Measurements from ENCODE around the gene TARS1.
"Not testable (repeated sequence)": the region's sequence is repeated elsewhere in the genome, so short reads cannot be mapped to it uniquely, and the experiment has no call there.

The TARS1 gene

DNA sequence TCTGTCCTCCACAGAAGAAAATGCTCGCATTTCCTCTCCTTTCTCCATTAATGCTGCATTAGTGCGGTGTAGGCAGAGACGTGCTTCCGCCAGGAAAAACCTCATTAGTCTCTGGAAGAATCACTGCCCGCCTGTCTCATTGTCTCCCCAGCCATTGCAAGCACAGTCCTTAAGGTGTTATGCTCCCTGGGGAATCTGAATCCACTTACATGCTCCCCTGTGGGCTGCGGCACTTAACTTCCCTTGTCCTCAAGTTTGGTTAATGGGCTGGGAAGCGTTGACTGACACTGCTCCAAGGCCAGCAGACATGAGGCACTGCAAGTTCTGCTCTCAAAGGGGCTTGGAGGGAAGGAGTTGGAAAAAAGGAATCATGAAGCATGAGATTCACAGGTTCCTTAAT, 41.6 kb downstream of the TARS1 start:
- H3K4me3 ChIP-seq (ENCODE audit: low read depth, low read length), result no peak overlapping the region

DNA sequence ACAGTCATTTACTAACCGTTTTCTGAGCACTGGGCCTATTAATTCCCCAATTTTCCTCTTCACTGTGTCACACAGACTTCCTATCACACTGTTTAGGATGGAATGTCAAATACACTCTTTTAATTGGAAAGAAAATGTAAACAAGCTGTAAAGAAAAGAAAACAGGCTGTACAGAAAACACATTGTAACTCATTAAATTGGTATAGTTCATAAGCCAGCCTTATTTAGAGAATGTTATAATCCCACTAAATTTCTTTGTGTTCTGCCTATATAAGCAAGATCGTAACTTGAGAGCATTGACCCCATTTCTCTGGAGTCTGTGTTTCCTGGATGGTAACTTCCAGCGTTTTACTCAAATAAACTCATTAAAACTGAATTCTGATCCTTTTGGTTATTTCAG, 46.5 kb downstream of the TARS1 start:
- H3K4me3 ChIP-seq (ENCODE audit: low read depth, low read length), result no peak overlapping the region

DNA sequence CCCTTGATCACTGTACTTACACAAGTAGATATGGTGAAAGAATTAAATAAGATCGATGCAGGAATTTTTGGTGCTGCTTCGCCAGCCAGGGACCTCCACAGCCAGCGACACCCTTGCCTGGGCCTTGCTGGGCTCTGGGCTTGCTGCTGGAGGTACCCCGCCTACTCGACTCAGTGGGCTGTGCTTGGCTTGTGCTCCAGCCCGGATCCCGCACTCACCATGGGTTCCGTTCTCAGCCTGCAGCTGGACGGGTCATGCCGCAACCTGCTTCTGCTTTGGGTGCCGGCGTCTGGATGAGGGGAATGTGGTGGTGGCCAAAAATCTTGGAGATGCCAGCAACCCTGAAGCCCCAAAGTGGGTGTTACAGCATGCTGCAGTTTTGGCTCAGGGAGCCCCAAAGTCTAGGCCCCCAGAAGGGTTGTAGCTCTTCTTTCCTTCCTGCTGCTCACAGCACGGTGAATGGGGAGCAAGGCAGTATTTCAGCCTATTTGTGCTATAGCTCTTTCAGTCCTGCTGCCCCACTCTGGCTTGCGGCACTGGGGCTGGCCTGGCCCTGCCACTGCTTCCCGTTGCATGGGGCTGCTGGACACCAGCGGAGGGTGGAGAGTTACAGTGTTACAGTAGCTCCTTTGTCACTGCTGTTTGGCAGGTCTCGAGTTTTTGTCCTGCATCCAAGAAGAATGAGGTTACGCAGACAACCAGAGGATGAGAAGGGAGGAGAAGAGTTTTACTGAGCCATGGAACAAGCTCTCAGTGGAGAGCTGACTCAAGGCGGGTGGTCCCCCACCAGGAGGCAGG, 48.0 kb downstream of the TARS1 start:
- no peak overlapping the region for H3K4me3 ChIP-seq (ENCODE audit: low read depth, low read length)

DNA sequence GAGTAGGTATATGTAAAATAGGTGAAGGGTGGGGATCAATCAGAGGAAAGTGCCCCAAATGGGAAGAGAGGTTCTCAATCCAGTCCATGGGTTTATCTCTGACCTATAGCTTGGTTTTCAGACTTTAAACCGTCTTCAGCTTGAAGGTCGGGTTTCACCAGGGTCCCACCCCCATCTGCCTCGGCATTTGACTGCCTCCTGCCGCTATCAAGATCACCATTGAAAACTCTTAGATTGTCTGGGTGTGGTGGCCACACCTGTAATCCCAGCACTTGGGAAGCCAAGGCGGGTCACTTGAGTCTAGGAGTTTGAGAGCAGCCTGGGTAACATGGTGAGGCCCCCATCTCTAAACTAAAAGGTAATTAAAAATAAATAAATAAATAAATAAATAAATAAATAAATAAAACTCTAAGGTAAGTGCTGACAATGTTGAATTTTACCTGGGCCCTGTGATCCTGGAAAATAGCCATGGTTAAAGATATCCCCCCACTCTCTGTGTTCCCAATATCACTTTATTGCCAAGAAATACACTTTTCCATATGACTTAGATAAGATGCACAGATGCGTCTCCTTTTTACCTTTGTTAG, 48.8 kb downstream of the TARS1 start:
- no peak overlapping the region for H3K4me3 ChIP-seq (ENCODE audit: low read depth, low read length)

DNA sequence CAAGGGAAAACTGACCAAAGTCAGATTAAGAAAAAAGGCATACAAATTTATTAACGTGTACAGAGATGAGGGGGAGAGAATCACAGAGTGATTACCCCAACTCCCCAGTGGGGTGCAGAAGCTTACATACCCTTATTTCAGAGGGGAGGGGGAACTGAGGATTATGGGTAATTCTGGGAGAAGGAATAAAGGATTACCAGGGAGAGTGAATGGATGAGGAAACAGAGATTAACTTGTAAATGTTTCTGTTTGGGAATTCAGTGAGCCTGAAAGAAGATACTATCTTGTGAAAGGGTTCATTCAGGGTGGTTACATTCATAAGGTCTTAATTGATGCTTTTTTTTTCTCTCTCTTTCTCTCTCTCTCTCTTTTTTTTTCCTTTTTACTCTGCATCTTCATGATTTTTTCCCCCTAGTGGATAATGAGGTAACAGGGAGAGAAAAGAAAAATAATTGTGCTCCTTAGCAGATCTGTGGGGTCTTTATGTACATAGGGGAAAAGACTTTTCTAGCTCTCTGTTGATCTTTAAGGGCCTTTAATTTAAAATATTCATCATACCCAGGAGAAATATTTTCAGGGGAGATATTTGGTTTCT, 49.4 kb downstream of the TARS1 start:
- H3K4me3 ChIP-seq (ENCODE audit: low read depth, low read length), result no peak overlapping the region

DNA sequence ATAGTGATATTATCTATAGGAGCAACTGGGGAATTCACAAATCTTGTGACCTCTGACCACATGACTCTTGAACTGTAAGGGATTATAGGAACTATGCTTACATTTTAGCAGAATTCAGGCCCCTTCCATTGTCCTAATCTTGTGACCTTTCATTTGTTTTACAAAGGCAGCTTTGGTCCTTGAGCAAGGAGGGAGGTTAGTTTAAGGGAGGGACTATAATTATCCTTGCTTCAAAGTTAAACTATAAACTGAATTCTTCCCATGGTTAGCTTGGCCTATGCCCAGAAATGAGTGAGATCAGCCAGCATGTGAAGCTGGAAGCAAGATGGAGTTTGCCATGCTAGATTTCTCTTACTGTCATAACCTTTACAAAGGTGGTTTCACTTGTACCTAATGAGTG, 51.2 kb downstream of the TARS1 start:
- H3K4me3 ChIP-seq (ENCODE audit: low read depth, low read length), result no peak overlapping the region

DNA sequence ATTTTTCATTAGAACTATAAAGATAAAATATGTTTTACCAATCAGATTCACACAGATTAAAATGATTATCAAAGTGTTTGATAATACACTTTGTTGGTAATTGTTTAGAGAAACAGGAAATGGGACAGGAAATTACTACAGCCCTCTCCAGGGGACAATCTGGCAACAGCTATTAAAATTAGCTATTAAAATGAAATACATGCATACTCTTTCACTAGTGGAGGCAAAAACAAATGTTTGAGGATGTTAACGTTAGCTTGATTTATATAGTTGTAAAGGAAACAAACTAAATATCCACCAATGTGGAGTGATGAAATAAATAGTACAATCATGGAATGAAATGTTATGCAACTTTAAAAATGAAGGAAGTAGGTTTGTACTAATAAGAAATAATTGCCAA, 53.7 kb downstream of the TARS1 start:
- H3K4me3 ChIP-seq (ENCODE audit: low read depth, low read length), result no peak overlapping the region

DNA sequence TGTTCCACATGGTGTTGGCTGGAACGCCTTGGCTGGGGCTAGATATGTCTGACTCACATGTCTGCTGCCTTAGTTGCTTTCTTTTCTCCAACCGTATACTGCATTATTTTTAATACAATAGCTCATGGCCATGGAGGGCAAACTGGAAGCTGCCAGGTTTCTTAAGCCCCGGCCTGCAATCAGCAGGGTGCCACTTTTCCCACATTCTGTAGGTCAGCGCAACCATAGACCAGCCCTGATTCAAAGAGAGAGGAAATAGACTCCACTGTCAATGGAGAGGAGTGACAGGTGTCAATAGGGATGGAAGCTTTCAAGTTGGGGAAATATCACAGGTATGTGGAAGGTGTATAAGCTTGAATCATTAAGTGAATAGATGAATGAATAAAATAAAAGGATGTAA, 60.5 kb downstream of the TARS1 start:
- H3K4me3 ChIP-seq (ENCODE audit: low read depth, low read length), result no peak overlapping the region

DNA sequence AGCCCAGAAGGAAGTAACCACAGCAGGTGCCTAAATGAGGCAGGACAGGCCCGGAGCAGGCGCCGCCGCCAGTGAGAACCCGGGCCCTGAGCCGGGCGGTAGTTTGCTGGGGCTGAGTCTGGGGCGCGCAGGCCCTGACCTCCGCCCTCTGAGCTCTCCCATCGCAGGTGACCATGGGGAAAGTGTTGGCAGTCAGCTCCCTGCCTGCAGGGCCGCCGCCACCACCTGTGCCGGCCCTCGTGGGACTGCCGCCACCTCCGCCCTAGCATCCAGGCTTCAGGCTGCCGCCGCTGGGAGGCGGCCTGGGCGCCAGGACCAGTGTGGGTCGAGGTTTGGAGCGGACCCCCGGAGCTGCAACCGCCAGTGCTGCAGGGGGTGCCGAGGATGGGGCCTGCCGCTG, 61.1 kb downstream of the TARS1 start:
- H3K4me3 ChIP-seq (ENCODE audit: low read depth, low read length), result no peak overlapping the region

DNA sequence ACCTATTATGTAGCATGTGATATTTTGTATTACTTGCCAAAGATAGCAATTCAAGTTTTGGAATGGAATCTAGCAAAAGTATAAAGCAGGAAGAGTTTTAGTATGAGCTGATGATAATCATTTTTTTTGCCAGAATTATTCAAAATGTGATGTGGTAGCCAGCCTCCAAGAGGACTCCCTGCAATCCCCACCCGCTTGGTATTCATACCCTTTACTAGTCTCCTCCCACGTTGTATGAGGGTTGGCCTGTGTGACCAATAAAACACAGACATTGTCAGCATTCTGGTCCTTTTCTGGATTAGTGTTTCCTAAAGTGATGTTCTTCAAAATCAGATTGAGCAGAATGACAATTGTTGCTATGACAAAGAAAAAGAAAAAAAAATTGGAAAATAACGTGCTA, 63.8 kb downstream of the TARS1 start:
- no peak overlapping the region for H3K4me3 ChIP-seq (ENCODE audit: low read depth, low read length)

DNA sequence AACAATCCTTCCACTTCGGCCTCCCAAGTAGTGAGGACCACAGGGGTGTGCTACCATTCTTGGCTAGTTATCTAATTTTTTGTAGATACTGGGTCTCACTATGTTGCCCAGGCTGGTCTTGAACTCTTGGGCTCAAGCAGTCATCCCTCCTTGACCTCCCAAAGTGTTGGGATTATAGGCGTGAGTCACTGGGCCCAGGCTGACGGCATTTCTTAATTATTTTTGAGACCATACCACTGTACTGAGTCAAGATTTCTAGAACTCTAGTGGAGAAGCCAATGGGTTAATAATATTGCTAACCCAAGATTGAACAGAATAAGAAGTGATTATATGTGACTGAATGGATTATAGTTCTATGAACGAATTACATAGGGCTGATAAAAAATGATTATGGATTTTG, 66.7 kb downstream of the TARS1 start:
- H3K4me3 ChIP-seq (ENCODE audit: low read depth, low read length), result no peak overlapping the region

DNA sequence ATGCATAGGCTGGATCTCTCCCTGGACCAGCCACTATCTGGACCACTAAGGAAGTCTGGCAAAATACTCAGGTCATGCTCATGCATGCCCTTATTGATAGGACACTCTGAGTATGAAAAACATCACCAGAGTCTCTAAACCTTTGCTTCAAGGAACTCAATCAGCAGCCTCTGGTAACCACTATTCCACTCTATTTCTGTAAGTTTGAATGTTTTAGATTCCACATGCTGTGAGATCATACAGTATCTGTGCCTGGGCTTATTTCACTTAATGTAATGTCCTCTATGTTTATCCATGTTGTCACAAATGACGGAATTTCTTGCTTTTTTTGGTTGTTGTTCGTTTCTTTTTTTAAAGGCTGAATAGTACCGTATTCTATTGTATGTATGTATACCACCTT, 68.3 kb downstream of the TARS1 start:
- no peak overlapping the region for H3K4me3 ChIP-seq (ENCODE audit: low read depth, low read length)

DNA sequence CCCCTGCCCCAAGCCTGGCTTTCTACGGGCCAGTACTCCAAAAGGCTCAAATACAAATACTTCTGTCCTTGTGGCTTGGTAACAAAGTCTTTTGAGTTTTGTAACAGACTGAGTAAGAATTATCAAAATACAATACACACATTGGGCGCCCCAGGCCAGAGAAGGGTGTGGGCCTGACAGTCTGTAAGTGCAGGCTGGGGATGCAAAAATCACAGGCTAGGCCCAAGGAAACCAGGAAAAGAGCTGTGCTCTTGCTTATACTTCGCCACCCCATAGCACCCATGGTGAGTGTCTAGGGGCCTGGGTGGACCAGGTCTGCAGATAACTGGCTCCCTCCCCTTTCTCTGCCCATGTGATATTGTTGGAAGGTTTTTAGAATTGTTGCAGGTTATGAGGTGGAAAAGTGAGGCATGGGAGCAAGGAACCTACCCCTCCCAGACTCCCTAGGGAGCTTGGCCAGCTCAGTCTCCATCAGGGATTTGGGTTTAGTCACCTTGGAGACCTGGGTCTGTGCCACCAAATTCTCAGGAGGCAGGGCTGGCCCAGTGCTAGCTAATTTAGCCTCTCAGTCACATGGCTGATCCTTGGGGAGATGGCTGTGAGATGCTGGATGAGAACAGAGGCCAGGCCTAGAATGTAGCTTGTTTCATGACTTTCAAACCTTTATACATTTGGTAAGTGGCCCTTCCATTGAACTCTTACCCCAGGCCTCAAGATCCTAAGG, 72.9 kb downstream of the TARS1 start:
- H3K4me3 ChIP-seq (ENCODE audit: low read depth, low read length), result no peak overlapping the region

DNA sequence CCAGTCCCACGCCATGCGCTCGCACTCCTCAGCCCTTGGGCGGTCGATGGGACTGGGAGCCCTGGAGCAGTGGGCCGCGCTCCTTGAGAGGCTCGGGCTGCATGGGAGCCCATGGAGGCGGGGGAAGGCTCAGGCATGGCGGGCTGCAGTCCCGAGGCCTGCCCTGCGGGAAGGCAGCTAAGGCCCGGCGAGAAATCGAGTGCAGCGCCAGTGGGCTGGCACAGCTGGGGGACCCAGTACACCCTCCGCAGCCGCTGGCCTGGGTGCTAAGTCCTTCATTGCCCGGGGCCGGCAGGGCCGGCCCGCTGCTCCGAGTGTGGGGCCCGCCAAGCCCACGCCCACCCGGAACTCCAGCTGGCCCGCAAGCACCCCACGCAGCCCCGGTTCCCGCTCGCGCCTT, 74.6 kb downstream of the TARS1 start:
- not testable (repeated sequence) for H3K4me3 ChIP-seq (ENCODE audit: low read depth, low read length)

DNA sequence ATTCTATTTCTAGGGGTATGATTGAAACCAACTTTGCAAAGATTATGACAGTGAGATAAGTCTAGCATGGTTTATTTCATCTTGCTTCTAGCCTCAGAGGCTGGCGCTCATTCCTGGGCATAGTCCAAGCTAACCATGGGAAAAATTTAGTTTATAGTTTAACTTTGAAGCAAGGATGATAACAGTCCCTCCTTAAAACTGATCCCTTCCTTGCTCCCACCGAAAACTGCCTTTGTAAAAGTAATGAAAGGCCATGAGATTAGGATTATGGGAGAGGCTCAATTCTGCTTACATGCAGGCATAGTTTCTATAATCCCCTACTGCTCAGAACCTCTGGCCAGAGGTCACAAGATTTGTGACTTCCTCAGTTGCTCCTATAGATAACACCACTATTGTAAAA, 75.7 kb downstream of the TARS1 start:
- no peak overlapping the region for H3K4me3 ChIP-seq (ENCODE audit: low read depth, low read length)

Data from iPS-11a (cell line).